Kidney (tissue), 14 donors: Measurements from ENCODE around the gene MIS18A. TPM values are rescaled to one million over a fixed set of nuclear protein-coding genes. Genes with fewer than 3 reads are reported as not detected.

Experiments used
- DNase-seq, 5 donors: peaks; one replicate each; pipeline ENCODE4 v3.0.0-alpha.2; 2013 to 2020
- FAIRE-seq: peaks from 2 replicates; lab custom pipeline; 2012; peaks lifted over from hg19 to GRCh38; lab: Jason Lieb, UNC
- H3K27ac ChIP-seq, 2 donors: one replicate each; pipeline ENCODE4 v1.7.0; 2013; ENCODE audit warnings: low read depth in 2 of 2, low read length in 2 of 2, inconsistent platforms in 1 of 2
- H3K27me3 ChIP-seq: one replicate; pipeline ENCODE4 v1.7.1; 2013; ENCODE audit warnings: low read length, inconsistent platforms; ENCODE audit not compliant: control insufficient read depth, insufficient read depth
- H3K36me3 ChIP-seq, 3 donors: one replicate each; pipeline versions ENCODE4 v1.7.0 to v1.7.1; 2013; ENCODE audit warnings: low read length in 3 of 3, control low read depth in 1 of 3, inconsistent platforms in 1 of 3; ENCODE audit not compliant: insufficient read depth in 3 of 3, control insufficient read depth in 2 of 3
- H3K4me1 ChIP-seq, 3 donors: one replicate each; pipeline versions ENCODE4 v1.7.0 to v1.7.1; 2013; ENCODE audit warnings: low read length in 3 of 3, inconsistent platforms in 1 of 3, low read depth in 1 of 3; ENCODE audit not compliant: control insufficient read depth in 2 of 3, insufficient read depth in 2 of 3
- H3K4me3 ChIP-seq, 3 donors: one replicate each; pipeline versions ENCODE4 v1.7.0 to v1.8.1; 2013; ENCODE audit warnings: low read length in 3 of 3, control low read depth in 1 of 3, inconsistent platforms in 1 of 3
- H3K9ac ChIP-seq, 3 donors: one replicate each; pipeline versions ENCODE4 v1.7.0 to v1.7.1; 2013; ENCODE audit warnings: low read length in 3 of 3, control low read depth in 1 of 3, inconsistent platforms in 1 of 3
- H3K9me3 ChIP-seq, 3 donors: one replicate each; pipeline versions ENCODE4 v1.7.0 to v1.7.1; 2013; ENCODE audit warnings: low read length in 3 of 3, control low read depth in 1 of 3, inconsistent platforms in 1 of 3; ENCODE audit not compliant: control insufficient read depth in 2 of 3, insufficient read depth in 1 of 3
- CTCF ChIP-seq: IDR thresholded peaks from 3 replicates; pipeline ENCODE4 v1.5.1; 2012; ENCODE audit warnings: mild to moderate bottlenecking, moderate library complexity, borderline replicate concordance; ENCODE audit not compliant: insufficient read depth; ENCODE audit errors: extremely low read depth
- intact Hi-C: fragments of 100-400 bp; cut with DNase I; formaldehyde crosslinking; loops from one replicate; pipeline ENCODE4 v1.11.1; 2022
- polyA plus RNA-seq: library from polyadenylated mRNA; stranded (reverse); fragments of 350-450 nt; fragmentation: Illumina TruSeq; extraction: RNeasy Lipid Tissue Mini Kit (QIAGEN cat#74804); gene quantifications from one replicate; pipeline ENCODE4 v1.2.3, GENCODE V29; 2014; ENCODE audit warnings: low read depth, low replicate concordance; ENCODE audit not compliant: insufficient read depth
- total RNA-seq: library from RNA; stranded (reverse); fragmentation: NEBNext Ultra II Directional; extraction: Animal tissue kit (Norgen Biotek cat#: 25700); gene quantifications from one replicate; pipeline ENCODE4 v1.2.1, GENCODE V29; 2021
- donor health status: control.
- donor health status: control.
- donor health status: control.
- donor health status: control.
- donor health status: control.
- donor health status: DM: yes; HTN: yes; CAD: no.
- donor health status: Normal renal cell carcinoma (clear cell type).

The MIS18A gene
- total and polyA plus RNA-seq, 2 donors from 2014 or later: 6.2 to 7.0 TPM

GRCh38 chr21:32309906-32310460 lies 31.1 kb upstream of the MIS18A start:
- Histone ChIP-seq H3K36me3 (peaks cover 0 to 6% (median 2%) of the 10 kb centered on the region in 3 donors), H3K9ac (no peak overlapping the region), H3K27ac (no peak overlapping the region), H3K27me3 (no peaks in the 10 kb centered on the region), H3K4me1 (no peaks in the 10 kb centered on the region), H3K9me3 (no peaks in the 10 kb centered on the region), H3K4me3 (no peak overlapping the region)
- FAIRE-seq: no peak
- intact Hi-C loops: no loop called here
- no peak for TF ChIP-seq CTCF
- DNase-seq: no peak

- no peak overlapping the region for H3K4me3 ChIP-seq
- FAIRE-seq (no peak), DNase-seq (no peak)
- H3K9ac ChIP-seq: no peak overlapping the region
- no peak for TF ChIP-seq CTCF
- intact Hi-C loops: no loop called here
- no peaks in the 10 kb centered on the region for H3K4me1 ChIP-seq
- peaks cover 0 to 2% (median 0%) of the 10 kb centered on the region in 3 donors for H3K36me3 ChIP-seq
- no peaks in the 10 kb centered on the region for H3K9me3 ChIP-seq
- no peak overlapping the region for H3K27ac ChIP-seq
- no peaks in the 10 kb centered on the region for H3K27me3 ChIP-seq
These were observed 29.8 kb upstream of the MIS18A start for GRCh38 chr21:32308696-32309095.

GRCh38 chr21:32307706-32308105 lies 28.9 kb upstream of the MIS18A start:
- TF ChIP-seq CTCF: no peak
- no peak overlapping the region for H3K4me3 ChIP-seq
- FAIRE-seq (no peak), DNase-seq (no peak)
- no peak overlapping the region for H3K27ac ChIP-seq
- intact Hi-C loops: no loop called here
- no peaks in the 10 kb centered on the region for H3K27me3 ChIP-seq
- no peaks in the 10 kb centered on the region for H3K4me1 ChIP-seq
- no peaks in the 10 kb centered on the region for H3K9me3 ChIP-seq
- H3K36me3 ChIP-seq: no peaks in the 10 kb centered on the region
- no peak overlapping the region for H3K9ac ChIP-seq
